Measurements from ENCODE around the gene APOL6.
A peak's percentile ranks its signal among the peaks of the same experiment; 100 is the strongest.
"Not testable (repeated sequence)": the region's sequence is repeated elsewhere in the genome, so short reads cannot be mapped to it uniquely, and the experiment has no call there.

APOL6 gene

DNA sequence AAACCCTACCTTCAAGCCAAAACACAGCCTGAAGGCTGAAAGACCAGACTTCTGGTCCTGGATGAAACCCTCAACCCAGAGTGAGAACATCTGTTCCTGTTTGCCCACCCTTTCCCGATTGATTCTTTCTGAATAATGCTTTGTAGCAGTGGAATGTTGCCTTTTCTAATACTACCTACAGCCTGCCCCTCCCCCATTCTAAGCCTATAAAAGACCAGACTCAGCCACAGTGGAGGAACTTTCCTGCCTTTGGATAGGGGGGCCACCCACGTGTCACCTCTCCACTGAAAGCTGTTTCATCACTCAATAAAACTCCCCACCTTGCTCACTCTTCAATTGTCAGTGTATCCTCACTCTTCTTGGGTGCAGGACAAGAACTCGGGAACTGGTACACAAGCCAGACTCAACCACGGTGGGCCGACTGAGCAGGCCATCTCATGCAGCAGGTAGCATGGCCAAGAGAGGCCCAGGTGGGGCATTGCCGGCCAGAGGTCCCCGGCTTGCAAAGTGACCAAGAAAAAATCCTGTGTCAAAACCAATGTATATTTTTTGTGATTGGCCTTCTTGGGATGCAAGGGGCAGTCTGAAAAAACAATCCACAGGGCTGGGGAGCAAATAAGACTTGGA is 6.6 kb upstream of the APOL6 start:
- DNase-seq = peak in 1 of 2 experiments; percentile 64

DNA sequence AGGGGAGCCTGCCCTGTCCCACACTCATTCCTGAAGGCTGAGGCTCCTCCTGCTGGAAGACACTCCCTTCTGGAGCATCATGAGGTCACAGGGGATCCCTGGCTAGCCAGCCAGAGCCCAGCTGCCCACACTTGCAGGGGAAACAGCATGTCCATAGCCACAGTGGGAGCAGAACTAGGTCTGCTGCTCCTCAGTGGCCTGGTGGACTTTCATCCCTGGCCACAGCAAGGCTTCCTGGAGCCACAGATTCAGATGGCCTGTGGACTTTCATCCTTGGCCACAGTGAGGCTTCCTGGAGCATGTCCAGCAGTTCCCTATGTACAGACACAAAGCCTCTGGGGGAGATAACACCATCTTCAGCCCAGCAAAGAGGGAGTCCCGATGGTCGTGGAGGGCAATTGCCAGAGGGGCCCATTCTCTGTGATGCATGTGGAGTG is 5.9 kb upstream of the APOL6 start:
- DNase-seq = no peak

DNA sequence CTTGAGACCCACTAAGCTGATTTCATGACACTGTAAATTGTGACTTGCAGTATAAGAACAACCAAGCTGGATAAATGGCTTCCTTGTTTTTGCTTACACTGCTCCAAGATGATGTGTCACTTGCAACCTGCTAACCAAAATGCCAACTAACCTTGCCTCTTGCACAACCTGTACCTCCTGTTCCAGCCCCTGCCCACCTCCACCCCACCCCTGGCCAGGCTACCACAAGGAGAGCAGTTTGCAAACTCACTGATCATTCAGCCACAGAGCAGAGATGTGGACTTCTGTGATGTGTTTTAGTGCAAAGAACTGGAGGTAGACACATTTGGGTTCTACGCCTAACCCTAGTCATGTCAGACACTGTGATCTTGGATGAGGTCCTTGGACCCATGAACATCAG is 4.3 kb upstream of the APOL6 start:
- no peak for DNase-seq

DNA sequence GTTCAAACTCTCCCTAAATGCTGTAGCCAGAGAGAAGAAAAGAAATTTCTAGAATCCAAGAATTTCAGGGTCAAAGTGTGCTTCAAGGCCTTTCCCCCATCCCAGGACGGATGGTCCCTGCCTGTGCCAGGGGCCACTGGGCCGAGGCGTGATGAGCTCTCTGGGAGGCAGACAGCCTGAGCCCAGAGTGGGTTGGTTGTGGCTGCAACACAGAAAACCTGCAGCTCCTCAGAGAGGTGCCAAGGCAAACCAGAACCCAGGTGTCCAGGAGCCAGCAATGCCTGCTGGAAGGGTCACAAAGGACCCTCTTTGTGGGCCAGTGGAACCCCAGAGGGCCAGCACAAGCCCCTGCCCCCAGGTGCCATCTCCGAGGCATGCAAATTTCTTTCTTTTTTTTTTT is 2.6 kb upstream of the APOL6 start:
- DNase-seq = no peak

DNA sequence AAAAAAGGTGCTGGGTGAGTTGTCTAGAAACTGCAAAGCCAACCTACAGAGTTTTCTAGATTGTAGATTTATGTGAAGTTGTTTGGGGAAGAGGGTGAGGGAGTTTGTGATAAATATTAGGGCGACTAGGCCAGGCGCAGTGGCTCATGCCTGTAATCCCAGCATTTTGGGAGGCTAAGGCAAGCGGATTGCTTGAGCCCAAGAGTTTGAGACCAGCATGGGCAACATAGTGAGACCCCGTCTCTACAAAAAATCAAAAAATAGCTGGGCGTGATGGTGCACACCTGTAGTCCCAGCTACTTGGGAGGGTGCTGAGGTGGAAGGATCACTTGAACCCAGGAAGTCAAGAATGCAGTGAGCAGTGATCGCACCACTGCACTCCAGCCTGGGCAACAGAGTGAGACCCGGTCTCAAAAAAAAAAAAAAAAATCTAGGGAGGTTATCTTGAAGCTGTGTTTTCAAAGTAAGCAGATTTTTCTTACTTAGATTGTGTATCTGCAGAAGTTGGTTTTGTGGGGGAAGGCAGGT is 844 bp downstream of the APOL6 start:
- no peak for DNase-seq

DNA sequence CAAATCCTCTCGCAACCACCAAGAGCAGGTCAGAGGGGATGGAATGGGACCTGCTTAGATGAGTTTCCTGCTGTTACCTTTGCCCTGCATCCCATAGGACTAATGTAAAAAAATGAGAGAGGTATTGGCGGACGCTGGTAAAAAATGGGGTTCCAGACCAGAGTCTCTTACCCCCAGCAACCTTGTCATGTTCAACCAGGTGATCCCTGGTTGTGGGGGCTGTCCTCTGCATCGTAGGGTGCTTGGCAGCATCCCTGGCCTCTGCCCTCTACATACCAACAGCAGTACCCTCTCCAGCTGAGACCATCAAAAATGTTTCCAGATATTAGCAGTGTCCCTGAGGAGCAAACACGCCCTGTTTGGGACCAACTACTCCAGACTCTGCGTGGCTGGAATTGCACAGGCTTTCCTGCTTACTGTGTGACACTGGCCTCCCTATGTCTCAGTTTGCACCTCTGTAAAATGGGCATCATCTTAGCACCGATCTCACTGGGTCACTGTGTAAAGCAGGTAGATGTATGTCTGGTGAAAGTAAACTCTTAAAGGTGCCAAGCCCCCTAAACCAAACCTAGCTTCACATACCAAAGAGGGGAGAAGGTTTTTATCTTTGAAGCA is 1.5 kb downstream of the APOL6 start:
- DNase-seq = no peak

DNA sequence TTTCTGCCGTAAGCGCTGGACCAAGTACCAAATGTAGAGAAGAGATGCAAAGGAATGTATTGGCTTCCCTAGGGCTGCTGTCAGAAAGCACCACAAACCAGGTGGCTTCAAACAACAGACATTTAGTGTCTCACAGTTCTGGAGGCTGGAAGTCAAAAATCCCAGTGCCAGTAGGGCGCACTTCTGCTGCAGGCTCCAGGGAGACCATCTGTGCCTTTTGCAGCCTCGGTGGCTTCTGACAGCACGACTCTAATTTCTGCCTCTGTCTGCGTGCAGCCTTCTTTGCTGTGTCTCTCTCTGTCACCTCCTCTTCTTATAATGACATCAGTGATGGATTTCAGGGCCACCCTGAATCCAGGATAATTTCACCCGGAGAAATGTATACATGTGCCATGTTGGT is 2.8 kb downstream of the APOL6 start:
- no peak for DNase-seq

DNA sequence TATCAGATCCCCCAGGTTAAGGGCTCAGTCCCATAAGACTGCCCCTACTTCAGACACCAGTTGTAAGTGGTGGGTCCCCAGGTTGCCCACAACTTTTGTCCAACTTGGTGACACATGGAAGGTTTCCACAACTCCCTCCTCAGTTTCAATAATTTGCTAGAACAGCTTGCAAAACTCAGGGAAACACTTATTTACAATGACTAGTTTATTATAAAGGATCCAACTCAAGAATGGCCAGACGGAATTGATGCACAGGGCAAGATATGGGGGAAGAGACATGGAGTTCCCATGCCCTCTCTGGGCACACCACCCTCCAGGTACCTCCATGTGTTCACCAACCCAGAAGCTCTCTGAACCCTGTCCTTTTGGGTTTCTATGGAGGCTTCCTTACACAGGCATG is 5.6 kb downstream of the APOL6 start:
- DNase-seq = no peak

DNA sequence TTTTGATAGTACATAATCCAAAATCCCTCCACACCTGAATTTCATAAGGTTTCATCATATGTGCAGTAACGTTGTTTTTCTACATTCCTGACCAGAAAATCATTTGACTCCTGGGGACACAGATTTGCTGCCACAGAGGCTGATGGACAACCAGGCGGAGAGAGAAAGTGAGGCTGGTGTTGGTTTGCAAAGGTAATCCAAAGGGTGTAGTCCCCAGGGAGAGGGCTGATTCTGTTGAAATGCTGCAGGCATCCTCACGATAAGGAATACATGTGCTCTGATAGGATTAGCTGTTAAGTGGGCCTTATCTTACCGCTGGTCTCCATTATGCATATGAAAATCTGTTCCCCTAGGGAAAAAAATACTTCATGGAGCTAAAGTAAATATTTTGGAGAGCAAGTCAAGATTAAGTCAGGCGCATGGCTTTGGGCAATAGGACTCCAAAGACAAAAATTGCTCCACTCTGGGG is 8.1 kb downstream of the APOL6 start:
- peak; percentile 93 to 99 for DNase-seq

DNA sequence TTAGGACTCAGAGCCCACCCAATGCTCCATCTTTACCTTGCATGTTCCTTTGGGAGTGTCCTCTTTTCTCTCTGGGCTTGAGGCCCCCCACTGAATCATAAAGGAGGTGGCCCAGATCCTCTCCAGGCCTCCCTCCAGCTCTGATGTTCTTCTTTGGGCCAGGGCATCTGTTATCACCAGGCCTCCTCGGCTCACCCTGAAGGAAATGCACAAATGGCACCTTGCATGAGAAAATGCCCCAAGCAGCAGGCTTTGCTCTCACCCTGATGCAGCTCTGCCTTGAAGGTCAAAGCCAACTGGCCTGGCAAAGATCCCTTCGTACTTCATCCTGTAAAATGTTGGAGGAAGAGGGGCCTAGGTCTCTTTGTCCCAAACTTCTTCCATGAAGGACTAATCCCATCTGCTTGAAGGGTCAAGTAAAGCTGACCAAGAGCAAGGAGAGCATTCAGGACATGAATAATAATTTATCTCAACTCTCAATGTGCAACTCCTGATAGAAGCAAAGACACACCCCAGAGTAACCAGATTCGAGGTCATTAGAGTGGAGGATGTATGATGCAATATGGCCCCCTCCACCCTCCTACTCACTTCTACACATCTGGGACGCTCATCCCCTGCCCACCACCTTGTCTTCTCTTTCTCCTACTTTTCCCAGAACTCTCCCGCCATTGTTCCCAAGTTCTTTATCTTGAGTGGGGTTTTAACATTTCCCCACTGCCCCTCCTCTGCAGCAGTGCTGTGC is 9.5 kb downstream of the APOL6 start:
- DNase-seq = no peak

DNA sequence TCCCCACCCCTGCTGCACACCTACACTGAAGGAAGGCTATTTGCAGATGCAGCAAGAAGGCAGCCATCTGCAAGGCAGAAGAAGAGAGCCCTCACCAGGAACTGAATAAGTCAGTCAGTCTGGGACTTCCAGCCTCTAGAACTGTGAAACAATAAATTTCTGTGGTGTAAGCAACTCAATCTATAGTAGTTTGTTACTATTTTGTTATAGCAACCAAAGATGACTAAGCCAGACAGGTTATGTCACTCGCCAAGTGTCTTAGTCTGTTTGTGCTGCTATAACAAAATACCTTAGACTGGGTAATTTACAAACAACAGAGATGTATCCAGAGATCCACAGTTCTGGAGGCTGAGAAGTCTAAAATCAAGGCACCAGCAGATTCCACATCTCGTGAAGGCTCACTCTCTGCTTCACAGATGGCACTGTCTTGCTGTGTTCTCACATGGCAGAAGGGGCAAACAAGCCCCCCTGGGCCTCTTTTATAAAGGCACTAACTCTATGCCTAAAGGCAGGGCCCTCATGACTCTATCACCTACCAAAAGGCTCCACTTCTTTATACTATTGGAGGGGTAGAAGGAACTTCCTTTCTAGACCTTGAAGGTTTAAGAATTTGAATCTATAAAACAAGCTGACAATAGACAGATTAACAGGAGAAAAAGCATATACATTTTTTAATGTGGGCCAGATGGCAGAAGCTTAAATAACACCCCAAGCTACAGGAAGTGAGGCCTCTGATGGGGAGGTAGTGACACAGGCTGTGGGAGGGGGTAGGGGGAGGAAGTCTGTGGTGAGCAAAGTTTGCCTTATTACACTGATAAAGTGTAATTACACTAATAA is 12.3 kb downstream of the APOL6 start:
- peak; percentile 57 to 86 for DNase-seq

DNA sequence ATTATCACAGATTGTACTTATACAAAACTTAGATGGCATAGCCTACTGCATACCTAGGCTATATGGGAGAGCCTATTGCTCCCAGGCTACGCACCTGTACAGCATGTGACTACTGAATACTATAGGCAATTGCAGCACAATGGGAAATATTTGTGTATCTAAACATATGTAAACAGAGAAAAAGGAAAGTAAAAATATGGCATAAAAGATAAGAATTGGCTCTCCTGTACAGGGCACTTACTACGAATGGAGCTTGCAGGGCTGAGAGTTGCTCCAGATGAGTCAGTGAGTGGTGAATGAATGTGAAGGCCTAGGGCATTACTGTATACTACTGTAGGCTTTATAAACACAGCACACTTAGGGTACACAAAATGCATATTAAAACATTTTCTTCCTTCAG is 13.2 kb downstream of the APOL6 start:
- DNase-seq = no peak

DNA sequence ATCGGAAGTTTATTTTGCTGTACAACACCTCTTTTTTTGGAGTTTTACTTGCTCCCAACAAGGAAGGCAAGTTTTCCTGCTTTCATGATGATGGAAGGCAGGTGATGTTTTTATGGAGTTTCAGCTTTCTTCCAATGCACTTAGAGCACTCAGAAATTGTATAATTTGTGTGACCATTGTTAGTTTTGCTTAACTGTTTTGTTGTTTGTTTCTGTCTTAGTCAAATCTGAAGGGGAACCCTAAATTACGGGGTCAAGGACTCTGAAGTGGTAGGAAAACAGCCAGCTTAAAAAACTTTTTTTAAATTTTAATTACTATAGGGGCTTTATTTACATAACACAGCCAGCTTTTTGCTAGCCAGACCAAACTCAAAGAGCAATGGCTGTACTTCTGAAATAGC is 14.7 kb downstream of the APOL6 start:
- no peak for DNase-seq

DNA sequence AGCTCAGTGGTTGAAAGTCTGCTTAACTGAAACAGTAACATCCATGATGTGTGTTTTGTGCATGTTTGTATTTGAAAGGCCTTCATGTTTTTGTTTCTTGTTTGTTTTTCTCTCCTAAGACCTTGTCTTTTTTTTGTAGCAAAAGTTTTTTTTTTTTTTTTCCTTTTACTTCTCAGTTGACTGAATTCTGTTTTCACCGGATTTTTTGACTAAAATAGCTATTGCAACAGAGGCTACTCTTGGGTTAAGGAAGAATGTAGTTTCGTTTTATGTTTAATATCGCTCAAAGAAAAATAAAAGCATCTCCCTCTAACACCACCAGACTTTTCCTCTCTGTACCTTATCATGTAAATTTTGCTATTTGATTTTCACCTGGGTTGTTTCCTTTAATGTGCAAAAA is 15.1 kb downstream of the APOL6 start:
- no peak for DNase-seq

DNA sequence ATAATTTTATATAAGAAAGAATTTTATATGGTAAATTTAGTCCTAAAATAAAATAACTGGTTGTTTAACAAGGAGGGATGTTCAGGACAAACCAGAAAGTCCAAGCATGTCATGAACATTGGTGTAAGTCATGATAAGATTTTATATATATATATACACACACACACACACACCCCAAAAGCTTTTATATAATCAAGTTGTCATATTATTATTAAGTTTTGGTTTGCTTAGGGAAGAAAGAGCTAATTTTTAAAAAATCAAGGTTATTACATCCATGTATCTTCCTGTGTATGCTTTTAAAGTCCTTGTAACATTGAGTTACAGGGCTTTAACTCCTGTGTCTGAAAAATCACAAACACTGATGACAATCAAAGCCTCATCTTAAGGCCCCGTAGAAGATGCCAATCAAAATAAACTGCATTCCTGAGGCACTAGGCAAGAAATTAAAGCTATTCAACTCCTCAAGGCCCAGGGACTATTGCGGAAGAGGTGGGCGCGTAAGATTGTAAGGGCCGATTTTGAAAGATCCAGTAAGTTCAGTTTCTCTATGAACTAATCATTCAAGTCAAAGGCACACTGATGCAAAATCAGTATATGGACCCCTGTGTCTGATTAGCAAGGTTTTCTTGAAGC is 16.8 kb downstream of the APOL6 start:
- DNase-seq = no peak

DNA sequence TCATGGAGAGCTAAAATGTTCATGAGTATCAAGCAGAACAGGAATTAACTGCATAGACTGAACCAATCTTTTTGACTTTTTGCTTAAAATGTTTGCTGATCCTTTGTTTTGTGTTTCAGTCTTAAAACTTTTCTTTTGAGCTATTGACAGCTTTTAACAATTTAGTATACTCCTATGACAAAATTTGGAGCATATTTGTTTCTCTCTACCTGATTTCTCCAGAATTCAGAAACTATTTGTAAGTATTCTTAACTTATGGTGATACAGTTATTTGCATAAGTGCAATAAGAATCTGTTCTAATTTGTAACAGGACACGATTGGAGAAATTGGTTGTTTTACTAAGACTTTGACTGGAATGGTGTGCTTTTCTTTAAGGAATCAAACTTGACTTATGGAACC is 18.5 kb downstream of the APOL6 start:
- DNase-seq = not testable (repeated sequence)

DNA sequence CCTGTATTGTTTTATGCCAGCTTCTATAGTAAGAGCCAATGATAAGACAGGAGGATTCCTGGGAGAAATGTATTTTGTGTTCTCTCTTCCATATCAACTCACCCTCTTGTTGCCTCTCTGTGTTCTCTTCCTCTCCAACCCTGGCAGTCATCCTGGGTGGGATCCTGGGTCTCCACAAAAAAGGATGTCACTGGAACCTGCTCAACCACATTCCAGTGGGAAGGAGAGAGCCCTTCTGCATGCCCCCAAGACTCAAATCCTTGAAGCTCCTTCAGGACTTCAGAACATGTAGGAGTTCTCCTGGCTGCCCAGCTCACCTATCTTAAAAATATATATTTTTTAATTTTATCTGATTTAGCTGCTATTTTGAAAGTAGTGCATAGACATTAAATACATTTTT is 26.1 kb downstream of the APOL6 start:
- DNase-seq = no peak

DNA sequence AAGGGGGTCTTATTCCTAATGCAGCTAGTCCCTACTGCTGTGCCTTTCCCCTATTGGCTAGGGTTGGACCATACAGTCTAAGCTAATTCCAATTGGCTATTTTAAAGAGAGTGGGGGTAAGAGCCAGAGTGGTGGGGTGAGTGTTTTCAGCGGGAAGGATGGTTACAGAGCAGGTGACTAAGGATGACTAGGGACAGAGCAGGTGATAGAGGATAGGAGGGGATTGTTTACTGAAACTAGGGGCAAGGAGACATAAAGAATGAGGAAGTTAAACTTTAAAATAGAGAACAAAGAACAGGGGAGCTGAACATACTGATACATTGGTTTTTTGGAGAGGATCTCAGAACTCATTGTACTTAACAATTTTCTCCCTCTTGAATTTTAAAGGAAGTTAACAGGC is 27.8 kb downstream of the APOL6 start:
- DNase-seq = not testable (repeated sequence)

DNA sequence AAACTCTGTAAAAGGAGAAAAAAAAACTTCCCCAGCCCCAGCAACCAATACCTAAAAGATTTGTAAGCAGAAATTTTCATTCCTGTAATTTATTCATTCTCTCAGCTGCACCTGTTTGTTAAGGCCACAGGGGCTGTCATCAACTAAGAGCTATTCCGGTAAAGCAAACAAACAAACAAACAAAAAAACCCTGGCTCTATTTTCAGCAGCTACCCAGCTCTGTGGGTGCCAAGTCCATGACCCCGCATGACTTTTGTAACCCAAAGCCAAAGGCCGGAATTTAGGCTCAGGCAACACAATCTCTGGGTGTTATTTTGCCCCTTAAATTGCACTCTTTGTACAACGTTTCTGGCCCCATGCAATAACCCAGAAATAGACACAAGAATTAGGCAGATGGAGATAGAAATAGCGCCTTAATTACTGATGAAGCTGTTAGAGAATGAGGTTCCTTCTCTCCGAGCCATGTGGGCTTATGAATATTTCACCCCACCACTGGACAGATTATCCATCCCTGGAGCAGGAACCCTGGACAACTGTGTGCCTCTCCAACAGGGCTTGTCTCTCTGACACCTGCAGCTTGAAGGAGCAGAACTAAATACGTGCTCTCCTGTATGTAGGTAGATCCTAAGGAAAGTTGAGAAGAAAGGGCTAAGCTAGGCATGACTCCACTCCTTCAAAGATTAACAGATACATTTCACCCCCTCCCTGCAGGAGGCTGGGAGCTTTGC is 29.4 kb downstream of the APOL6 start:
- DNase-seq = no peak

DNA sequence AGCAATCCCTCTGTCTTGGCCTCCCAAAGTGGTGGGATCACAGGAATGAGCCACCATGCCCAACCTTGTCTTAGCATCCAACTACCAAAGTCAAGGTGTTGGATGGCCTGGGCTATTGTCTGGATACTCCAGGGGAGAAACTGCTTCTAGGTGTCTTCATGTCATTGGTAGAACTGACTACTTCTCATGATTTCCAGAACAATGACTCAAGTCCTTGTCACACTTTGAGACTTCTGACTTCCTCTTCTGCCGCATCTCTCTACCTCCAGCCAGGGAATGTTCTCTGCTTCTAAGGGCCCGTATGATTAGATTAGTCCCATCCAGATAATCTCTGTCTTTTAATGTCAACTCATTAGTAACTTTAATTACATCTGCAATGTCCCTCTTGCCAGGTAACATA is 30.6 kb downstream of the APOL6 start:
- DNase-seq = no peak

DNA sequence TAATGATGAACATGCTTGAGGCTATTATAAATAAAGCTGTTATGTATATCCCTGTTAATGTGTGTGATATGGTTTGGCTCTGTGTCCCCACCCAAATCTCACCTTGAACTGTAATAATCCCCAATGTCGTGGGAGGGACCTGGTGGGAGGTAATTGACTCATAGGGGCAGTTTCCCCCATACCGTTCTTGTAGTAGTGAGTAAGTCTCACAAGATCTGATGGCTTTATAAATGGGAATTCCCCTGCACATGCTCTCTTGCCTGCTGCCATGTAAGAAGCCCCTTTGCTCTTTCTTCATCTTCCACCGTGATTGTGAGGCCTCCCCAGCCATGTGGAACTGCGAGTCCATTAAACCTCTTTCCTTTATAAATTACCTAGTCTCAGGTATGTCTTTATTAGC is 31.2 kb downstream of the APOL6 start:
- not testable (repeated sequence) for DNase-seq
